Activated CD4-positive, alpha-beta T cell treated with anti-CD3 and anti-CD28 coated beads for 48 hours (primary cell): ENCODE results near the gene C16orf89.

ENCODE experiments used
- DNase-seq: peaks from one replicate; pipeline ENCODE4 v3.0.0-alpha.2; 2020

The C16orf89 gene

GRCh38 chr16:5002699-5003143, 63.0 kb downstream of the C16orf89 start:
- no peak for DNase-seq

- DNase-seq: no peak
Observed at GRCh38 chr16:5001986-5002385, 63.8 kb downstream of the C16orf89 start.

GRCh38 chr16:5001571-5001970, 64.2 kb downstream of the C16orf89 start:
- DNase-seq: no peak

- DNase-seq: no peak
Observed at GRCh38 chr16:5000573-5001001, 65.2 kb downstream of the C16orf89 start.

GRCh38 chr16:4994719-4995434, 70.9 kb downstream of the C16orf89 start:
- DNase-seq: no peak
